CD4-positive, alpha-beta T cell treated with Interleukin-17A for 4 hours (primary cell): ENCODE data around the gene PDGFC.
"Not testable (repeated sequence)": the region's sequence is repeated elsewhere in the genome, so short reads cannot be mapped to it uniquely, and the experiment has no call there.

Source experiments
- DNase-seq: peaks from one replicate; pipeline ENCODE4 v3.0.0-alpha.2; 2020; ENCODE audit warnings: mixed read lengths

PDGFC gene

GRCh38 chr4:156896527-156896926, 75.1 kb downstream of the PDGFC start:
- DNase-seq: no peak

GRCh38 chr4:156894234-156894633, 77.4 kb downstream of the PDGFC start:
- no peak for DNase-seq

GRCh38 chr4:156892805-156893204, 78.8 kb downstream of the PDGFC start:
- DNase-seq: no peak

DNA sequence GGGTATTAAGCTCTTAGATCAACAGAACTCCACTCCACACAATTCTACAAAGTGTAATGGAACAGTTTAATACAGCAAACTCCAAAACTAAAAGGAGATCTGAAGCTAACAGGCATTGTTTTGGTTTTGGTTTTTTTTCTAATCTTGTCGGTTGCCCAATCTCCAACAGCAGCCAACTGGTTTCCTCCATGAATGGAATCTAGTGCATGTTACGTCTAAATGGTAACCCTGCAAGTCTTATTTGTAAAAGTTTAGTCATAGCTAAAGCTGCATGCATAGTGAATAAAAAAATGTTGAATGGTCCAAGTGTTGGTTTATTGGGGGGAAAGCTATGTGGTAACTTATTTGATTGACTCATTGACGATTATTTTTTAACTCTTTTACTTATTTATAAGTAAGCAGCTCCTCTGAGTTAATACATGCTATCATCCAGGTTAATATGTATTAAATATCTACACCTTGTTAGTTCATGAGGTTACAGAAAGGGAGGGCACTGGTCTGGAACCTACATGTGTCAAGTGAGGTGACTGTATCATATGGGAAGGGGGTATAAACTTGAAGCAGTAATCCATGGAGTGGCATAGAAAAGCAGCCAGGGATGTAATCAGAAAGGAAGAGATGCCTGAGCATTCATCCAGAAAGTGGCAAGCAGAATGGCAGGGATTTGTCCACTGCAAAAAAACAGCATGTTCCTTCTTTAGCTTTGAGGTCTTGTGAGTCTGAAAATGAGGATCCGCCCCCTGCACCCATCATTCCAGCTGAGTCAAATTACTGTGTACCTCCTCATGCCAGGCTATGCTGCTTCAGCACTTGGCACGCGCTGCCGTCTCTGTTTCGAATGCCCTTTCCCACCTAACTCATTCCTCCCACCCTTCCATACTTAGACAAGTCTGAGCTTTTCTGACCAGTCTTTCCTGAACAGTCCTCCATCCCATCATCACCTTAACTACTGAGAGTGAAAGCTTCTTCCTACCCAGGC, 81.7 kb downstream of the PDGFC start:
- no peak for DNase-seq

DNA sequence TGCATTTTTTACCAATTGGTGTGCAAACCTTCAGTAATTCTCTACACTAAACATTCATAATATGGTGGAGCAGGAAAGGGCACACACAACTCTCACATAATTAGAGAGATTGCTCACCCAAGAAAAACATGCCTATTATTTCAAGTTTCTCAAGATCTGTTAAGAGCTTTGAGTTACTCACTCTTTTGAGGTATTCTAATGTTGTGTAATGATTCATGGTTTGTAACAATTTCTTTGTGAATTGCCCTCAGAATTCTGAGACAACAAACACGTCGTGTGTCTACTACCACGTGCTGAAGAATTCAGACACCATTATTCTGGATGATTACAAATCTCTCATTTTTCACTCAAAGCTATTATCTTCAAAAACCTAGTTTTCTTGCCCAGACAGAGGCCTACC, 82.8 kb downstream of the PDGFC start:
- no peak for DNase-seq

DNA sequence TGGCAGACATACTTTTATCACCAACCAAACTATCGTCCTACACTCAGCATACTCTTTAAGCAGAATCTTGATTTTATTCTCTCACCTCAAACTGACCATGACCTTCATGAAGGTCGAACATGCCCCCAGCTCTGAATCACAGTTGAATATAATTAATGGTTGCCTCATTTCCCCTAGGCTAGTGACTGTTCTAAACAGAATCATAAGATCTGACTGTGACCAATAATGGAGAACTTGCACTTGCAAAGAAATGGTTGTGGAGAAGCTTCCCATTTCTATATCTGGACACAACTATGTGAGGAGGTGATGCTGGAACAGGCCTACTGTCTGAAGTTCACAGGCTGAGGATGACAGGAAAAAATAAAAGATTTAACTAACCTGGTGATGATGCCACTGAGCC, 85.1 kb downstream of the PDGFC start:
- no peak for DNase-seq

DNA sequence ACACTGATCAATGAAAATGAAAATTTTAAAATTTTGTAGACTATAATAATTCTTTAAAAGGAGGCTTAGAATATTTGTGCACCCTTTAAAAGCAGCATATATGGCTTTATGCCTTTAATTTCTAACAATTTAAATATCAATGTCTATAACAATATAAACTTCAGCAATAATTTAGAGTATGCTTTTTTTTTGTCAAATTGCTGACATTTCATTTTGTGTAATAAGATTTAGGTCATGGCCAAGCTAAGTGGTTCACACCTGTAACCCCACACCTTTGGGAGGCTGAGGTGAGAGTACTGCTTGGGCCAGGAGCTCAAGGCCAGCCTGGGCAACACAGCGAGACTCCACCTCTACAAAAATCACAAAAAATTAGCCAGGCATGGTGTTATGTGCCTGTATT, 86.2 kb downstream of the PDGFC start:
- DNase-seq: no peak

DNA sequence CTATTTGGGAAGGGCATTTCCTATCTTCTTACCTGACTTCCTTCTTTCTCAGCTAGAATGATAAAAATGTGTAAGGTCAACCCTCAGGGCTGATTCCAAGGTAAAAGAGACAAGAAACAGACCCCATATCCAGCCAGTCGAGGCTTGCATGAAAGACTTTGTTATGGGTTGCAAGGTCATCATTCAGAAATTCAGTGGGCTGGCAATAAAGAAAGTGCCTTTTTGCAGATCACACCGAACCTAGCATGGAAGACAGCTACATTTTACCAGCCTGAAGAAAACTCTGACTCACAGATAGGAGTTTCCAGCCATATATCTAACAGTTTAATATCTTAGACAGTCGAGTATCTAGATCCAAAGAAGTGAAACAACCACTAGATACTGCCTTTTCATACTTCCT, 87.4 kb downstream of the PDGFC start:
- DNase-seq: no peak

DNA sequence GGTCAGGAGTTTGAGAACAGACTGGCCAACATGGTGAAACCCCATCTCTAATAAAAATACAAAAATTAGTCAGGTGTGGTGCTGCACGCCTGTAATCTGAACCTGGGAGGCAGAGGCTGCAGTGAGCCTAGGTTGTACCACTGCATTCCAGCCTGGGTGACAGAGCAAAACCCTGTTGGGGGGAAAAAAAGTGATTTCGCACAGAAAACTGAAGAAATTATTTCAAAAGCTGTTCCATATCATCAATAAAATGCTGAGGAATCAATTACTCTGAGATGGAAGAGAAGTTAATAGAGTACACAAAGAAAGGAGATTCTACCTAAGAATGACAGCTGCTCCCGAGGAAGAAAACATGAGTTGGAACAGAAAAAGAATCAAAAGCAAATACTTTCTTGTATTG, 95.9 kb downstream of the PDGFC start:
- no peak for DNase-seq

DNA sequence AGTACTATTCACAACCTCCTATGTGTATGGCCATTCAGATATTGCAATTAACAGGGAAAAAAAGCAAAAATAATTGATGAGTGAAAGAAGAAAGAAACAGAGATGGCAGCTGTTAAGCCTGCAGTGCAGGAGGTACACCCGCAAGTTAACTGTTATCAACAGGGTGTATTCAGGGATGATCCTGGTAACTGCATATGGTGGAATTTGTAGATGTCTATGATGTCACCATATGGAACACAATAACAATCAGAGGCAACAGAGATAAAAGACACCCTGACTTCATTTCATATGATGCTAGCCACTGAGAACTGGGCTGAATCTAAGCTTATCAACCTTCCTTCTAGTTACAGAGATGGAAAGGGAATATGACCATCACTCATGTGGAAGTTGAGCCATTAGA, 96.5 kb downstream of the PDGFC start:
- DNase-seq: no peak

DNA sequence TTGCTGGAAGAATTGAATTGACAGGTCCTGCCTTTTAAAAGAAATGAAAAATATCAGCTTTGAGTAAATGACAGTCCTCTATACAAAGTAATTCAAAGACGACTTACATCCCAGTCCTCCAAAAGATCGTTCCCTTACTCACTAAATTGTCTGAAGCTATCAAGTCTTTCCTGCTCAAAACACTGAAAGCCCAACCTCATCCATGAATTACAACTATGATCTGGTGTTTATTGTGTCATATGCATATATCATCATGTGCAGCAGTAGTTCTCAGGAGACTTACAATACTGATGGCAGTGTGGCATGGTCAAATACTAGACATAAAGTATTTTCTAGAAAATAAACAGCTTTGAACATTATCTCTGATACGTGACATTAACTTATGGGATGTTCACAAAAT, 97.8 kb downstream of the PDGFC start:
- no peak for DNase-seq

GRCh38 chr4:156870861-156871260, 100.7 kb downstream of the PDGFC start:
- no peak for DNase-seq

- no peak for DNase-seq
Observed at GRCh38 chr4:156870131-156870530, 101.5 kb downstream of the PDGFC start.

GRCh38 chr4:156866088-156866487, 105.5 kb downstream of the PDGFC start:
- not testable (repeated sequence) for DNase-seq

DNA sequence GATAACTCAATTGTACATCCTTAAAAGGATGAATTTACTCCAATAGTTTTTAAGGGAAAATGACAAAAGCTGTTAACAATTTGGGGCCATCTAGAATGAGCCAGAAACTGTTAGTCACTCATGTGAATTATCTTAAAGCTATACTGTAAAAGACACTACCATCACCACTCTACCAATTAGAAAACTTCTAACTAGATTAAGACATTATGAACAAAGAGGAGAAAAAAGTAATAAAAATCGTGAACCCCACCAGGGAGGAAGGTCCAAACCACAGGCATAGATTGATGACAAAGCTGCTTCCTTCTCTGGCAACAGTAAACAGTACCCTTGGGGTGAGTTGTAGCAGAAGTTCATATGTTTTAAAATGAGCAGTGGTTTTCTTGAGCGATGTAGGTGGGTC, 106.1 kb downstream of the PDGFC start:
- DNase-seq: no peak

DNA sequence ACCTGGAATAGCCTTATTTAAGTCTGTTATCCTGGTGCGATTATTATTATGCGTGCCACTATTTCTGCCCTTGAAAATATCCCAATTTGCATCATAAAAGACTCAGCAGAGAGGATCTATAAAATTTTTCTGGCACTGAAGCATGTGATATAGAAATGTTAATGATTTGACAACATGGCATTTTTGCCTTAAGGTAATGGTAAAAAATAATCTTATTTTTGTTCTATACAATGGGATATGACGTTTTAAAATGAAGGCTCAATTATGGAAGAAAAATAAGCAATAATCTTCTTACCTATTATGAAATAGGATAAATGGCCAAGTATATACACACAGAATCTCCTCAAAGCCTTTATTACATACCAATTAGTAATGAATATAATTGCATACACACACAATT, 113.5 kb downstream of the PDGFC start:
- DNase-seq: no peak

- no peak for DNase-seq
Observed at GRCh38 chr4:156838761-156839160, 132.8 kb downstream of the PDGFC start.

GRCh38 chr4:156837625-156838345, 133.8 kb downstream of the PDGFC start:
- no peak for DNase-seq

DNA sequence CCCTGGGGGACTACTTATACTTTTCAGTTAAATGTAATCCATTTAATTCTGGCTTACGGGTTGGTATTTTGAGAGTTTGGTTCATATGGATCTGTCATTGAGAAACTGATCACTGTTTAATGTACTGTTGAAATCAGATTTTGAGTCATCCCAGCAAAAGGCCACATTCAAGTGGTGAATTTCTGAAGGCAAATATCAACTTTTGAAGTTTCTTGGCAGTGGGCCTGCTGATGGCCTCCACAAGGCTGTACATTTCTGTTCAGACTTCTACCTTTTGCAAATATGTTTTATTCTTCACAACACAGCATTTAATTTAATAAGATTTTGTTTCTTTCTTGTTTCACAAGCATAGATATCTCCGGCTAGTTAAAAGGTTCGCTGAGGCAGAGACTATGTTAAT, 138.7 kb downstream of the PDGFC start:
- DNase-seq: no peak

- DNase-seq: no peak
Observed at GRCh38 chr4:156830351-156830750, 141.2 kb downstream of the PDGFC start.

GRCh38 chr4:156829201-156829873, 142.3 kb downstream of the PDGFC start:
- DNase-seq: no peak

- no peak for DNase-seq
Observed at GRCh38 chr4:156827519-156827918, 144.1 kb downstream of the PDGFC start.

DNA sequence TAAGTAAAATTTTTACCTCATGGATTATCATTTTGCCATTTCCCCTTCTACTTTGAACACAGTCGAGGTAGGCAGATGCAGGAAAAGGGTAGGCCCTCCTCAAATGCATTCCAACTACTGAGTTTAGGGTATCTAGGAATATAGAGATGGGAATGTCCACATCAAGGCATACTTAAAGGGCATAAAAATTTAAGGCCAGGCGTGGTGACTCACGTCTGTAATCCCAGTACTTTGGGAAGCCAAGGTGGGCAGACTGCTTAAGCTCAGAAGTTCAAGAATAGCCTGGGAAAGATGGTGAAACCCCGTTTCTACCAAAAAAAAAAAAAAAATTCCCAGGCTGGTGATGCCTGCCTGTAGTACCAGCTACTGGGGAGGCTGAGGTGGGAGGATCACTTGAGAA, 146.5 kb downstream of the PDGFC start:
- no peak for DNase-seq
